ENCODE data around the gene RIBC1. TPM values are rescaled to one million over a fixed set of nuclear protein-coding genes. Genes with fewer than 3 reads are reported as not detected.

Gene RIBC1
- total and polyA plus RNA-seq, 3 donors from 2014 or later, result 20.3 to 52.0 (median 41.6) TPM

- H3K9me3 ChIP-seq, result no peaks in the 10 kb centered on the region
- 82 to 100% methylated on average over 2 of the region's 2 CpGs for WGBS, 2 donors
- TF ChIP-seq CTCF (IDR thresholded peaks at IDR 0.05), result no peak
- no peak for TF ChIP-seq POLR2A (IDR thresholded peaks at IDR 0.05)
- no peaks in the 10 kb centered on the region for H3K36me3 ChIP-seq (ENCODE audit: low read depth, missing control alignments)
- no peak overlapping the region for H3K4me3 ChIP-seq
- no peaks in the 10 kb centered on the region for H3K27me3 ChIP-seq
- intact Hi-C loops (cut with DNase I; ENCODE audit: low total_unique reads), result no loop called here
- no peak for DNase-seq
- no peak overlapping the region for H3K27ac ChIP-seq
- H3K4me1 ChIP-seq, result no peaks in the 10 kb centered on the region
Measured at GRCh38 chrX:53377464-53377863, 45.2 kb upstream of the RIBC1 start.

DNA sequence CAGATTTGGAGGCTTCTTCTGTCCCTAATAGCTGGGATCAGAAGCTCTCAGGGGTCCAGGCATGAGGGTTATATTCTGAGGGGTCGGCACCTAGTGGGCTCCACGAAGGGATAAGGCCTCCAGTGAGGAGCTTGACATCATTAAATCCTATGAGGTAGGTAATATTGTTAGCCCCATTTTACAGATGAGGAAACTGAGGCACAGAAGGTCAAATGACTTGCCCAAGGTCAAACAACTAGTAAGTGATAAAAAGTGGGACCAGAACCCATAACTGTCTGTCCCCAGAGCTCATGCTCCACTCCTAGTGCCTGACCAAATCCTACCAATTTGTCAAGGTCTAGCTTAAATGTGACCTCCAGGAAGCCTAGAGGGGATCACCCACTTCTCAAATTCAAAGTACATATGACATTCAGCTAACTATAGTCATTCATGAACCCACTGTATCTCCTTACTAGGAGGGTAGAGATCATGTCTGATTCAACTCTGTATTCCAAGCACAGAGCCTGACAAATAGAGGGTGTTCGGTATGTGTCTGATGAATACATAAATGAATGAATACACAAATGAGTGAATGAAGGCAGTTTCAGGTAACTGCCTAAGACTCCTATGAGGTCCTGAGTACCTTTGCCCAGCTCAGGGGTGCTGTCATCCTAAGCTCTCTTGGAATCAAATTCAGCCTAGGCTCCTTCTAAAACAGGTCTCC is 43.5 kb upstream of the RIBC1 start:
- H3K27ac ChIP-seq, result no peak overlapping the region
- H3K4me3 ChIP-seq, result no peak overlapping the region
- WGBS, 2 donors, result 97 to 100% methylated on average over 1 to 3 of the region's 3 CpGs
- H3K9me3 ChIP-seq, result no peaks in the 10 kb centered on the region
- no peak for DNase-seq
- H3K27me3 ChIP-seq, result no peaks in the 10 kb centered on the region
- no peaks in the 10 kb centered on the region for H3K36me3 ChIP-seq (ENCODE audit: low read depth, missing control alignments)
- intact Hi-C loops (cut with DNase I; ENCODE audit: low total_unique reads), result no loop called here
- no peaks in the 10 kb centered on the region for H3K4me1 ChIP-seq
- TF ChIP-seq CTCF (IDR thresholded peaks at IDR 0.05), result no peak
- no peak for TF ChIP-seq POLR2A (IDR thresholded peaks at IDR 0.05)

DNA sequence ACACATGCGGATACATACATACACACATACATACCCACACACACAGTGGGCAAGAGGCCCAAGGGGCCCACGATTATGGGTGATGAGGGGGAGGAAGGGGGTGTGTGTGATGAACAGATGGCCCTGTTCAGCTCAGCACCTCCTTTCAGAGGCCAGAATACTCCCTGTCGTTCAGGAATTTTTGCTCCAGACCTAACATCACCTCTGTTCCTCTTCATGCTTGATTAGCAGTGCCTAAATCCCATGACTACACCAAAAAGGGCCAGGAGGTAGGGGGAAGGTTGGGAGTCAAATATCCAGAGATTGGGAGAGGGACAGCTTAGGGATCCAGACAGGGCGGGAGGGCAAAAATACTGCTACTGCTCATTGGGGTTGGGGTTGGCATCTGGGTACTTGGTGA is 42.9 kb upstream of the RIBC1 start:
- Histone ChIP-seq H3K9me3 (no peaks in the 10 kb centered on the region), H3K27ac (no peak overlapping the region), H3K27me3 (no peaks in the 10 kb centered on the region), H3K4me1 (no peaks in the 10 kb centered on the region), H3K4me3 (no peak overlapping the region), H3K36me3 (ENCODE audit: low read depth, missing control alignments) (no peaks in the 10 kb centered on the region)
- no peak for DNase-seq
- WGBS, 2 donors, result 71 to 80% methylated on average over 3 to 4 of the region's 4 CpGs
- intact Hi-C loops (cut with DNase I; ENCODE audit: low total_unique reads), result no loop called here
- TF ChIP-seq CTCF (IDR thresholded peaks at IDR 0.05) (no peak), POLR2A (IDR thresholded peaks at IDR 0.05) (no peak)

- H3K27me3 ChIP-seq, result no peaks in the 10 kb centered on the region
- H3K36me3 ChIP-seq (ENCODE audit: low read depth, missing control alignments), result no peaks in the 10 kb centered on the region
- TF ChIP-seq CTCF (IDR thresholded peaks at IDR 0.05) (no peak), POLR2A (IDR thresholded peaks at IDR 0.05) (no peak)
- no peaks in the 10 kb centered on the region for H3K4me1 ChIP-seq
- DNase-seq, result peak; percentile 43
- H3K4me3 ChIP-seq, result no peak overlapping the region
- 65 to 100% methylated on average over 2 to 4 of the region's 4 CpGs for WGBS, 2 donors
- no peaks in the 10 kb centered on the region for H3K9me3 ChIP-seq
- H3K27ac ChIP-seq, result no peak overlapping the region
- intact Hi-C loops (cut with DNase I; ENCODE audit: low total_unique reads), result no loop called here
Measured at GRCh38 chrX:53383376-53384076, 39.1 kb upstream of the RIBC1 start.
